Measurements from ENCODE around the gene AZU1. TPM values are rescaled to one million over a fixed set of nuclear protein-coding genes. Genes with fewer than 3 reads are reported as not detected.
A peak's percentile ranks its signal among the peaks of the same experiment; 100 is the strongest.

AZU1 gene
- total RNA-seq, 2 donors from 2014 or later, result 6.9 TPM; not detected in 1

DNA sequence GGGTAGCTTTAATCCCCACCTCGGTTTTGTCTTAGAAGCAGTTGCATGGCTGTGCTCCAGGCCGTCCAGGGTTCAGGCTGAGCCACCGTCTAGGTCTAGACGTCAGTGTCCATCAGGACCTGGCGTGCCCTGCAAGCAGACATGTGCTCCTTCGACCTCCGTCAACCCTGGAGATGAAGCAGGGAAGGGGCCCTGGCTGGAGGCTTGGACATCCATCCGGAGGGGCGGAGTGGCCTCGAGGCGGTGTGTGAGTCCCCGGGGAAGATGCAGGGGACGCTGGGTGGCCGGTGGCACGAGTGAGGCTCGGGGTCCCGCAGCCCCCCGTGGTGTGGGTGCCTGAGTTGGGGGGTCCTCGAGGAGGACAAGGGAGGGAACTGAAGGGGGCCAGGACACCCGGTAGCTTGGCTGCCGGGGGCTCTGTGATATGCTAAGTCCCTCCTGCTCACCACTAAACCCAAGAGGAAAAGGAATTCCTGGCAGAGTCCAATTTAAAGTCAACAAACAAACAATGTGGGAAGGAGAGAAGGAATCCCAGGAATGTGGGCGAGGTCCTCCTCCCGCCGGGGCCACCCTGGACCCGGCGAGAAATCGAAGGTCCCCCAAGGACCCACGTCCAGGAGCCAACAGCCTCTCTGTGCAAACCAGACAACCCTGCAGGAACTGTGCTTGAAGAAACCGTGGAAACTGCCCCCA is 45.3 kb upstream of the AZU1 start:
- H3K4me3 ChIP-seq, result peak overlapping the region; percentile 5 to 17
- 23% methylated on average over 29 of the region's 29 CpGs for WGBS
- intact Hi-C loops (cut with DNase I), result no loop called here
- no peaks in the 10 kb centered on the region for H3K27me3 ChIP-seq (replicated peaks; ENCODE audit: insufficient read depth)
- no peak for TF ChIP-seq POLR2A (IDR thresholded peaks at IDR 0.05)
- no peak for TF ChIP-seq POLR2AphosphoS5 (IDR thresholded peaks at IDR 0.05)
- TF ChIP-seq, protein P1, sequence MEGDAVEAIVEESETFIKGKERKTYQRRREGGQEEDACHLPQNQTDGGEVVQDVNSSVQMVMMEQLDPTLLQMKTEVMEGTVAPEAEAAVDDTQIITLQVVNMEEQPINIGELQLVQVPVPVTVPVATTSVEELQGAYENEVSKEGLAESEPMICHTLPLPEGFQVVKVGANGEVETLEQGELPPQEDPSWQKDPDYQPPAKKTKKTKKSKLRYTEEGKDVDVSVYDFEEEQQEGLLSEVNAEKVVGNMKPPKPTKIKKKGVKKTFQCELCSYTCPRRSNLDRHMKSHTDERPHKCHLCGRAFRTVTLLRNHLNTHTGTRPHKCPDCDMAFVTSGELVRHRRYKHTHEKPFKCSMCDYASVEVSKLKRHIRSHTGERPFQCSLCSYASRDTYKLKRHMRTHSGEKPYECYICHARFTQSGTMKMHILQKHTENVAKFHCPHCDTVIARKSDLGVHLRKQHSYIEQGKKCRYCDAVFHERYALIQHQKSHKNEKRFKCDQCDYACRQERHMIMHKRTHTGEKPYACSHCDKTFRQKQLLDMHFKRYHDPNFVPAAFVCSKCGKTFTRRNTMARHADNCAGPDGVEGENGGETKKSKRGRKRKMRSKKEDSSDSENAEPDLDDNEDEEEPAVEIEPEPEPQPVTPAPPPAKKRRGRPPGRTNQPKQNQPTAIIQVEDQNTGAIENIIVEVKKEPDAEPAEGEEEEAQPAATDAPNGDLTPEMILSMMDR (IDR thresholded peaks at IDR 0.05), result no peak
- peaks cover 5% of the 10 kb centered on the region for H3K4me1 ChIP-seq (replicated peaks)
- no peak for DNase-seq (ENCODE audit: low spot score)
- H3K36me3 ChIP-seq, result no peaks in the 10 kb centered on the region
- H3K27ac ChIP-seq, result peak overlapping the region in 1 of 2 donors; percentile 38
- no peaks in the 10 kb centered on the region for H3K9me3 ChIP-seq

DNA sequence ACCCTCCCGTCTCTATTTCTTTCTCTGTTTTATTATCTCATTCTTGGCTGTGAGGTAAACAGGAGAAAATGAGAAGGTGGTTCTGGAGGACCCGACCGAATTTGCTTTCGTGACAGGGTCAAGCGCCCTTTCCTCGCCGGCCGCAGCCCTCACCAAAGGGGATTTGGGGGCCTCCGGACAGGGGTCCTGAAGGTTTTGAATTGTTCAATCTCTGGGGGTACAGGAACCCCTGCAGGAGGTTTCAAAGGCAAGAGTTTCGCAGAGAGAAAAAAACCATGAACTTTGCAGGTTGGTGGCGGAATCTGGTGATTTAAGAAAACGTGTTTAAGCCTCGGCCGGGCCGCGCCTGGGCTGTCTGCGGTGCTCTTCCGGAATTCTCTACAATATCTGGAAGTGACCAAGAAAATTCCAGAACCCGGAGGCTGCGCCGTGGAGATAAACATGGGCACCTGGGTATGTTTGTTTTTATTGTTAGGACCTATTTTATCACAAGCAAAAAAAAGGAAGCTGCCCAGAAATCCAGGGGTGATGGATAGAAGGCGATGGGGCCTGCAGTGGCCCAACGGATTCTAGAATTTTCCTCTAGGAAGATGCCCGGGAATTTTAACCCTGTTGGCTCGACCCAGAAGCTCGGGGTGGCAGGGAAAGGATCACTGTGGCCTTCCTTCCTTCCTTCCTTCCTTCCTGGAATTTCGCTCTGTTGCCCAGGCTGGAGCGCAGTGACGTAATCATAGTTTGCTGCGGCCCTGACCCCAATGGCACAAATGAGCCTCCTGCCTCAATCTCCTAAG is 44.6 kb upstream of the AZU1 start:
- peak overlapping the region; percentile 5 to 17 for H3K4me3 ChIP-seq
- no peaks in the 10 kb centered on the region for H3K27me3 ChIP-seq (replicated peaks; ENCODE audit: insufficient read depth)
- no peaks in the 10 kb centered on the region for H3K36me3 ChIP-seq
- peaks cover 5% of the 10 kb centered on the region for H3K4me1 ChIP-seq (replicated peaks)
- DNase-seq (ENCODE audit: low spot score), result no peak
- 72% methylated on average over 30 of the region's 30 CpGs for WGBS
- H3K9me3 ChIP-seq, result no peaks in the 10 kb centered on the region
- H3K27ac ChIP-seq, result peak overlapping the region in 1 of 2 donors; percentile 38
- TF ChIP-seq POLR2AphosphoS5 (IDR thresholded peaks at IDR 0.05), result no peak
- no peak for TF ChIP-seq POLR2A (IDR thresholded peaks at IDR 0.05)
- TF ChIP-seq, protein P1 (IDR thresholded peaks at IDR 0.05), result no peak
- intact Hi-C loops (cut with DNase I), result no loop called here

DNA sequence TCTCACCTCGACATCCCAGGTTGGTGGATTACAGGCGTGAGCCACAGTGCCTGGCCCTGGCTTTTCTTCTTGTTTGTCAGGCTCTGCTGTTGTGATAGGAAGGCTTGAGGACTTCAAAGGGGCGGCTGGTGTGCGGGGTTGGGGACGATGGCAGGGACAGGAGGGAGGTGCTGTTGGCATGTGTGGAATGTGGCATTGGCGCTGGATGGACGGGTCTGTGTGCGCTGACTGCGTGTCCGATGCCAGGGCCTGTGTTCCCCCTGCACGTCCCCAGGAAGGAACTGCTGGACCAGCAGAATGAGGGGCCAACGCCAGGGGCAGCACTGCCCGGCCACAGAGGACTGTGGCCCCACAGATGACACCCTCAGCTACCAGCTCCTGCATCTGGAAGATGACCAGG is 43.1 kb upstream of the AZU1 start:
- WGBS, result 63% methylated on average over 13 of the region's 13 CpGs
- H3K4me3 ChIP-seq, result no peak overlapping the region
- H3K27ac ChIP-seq, result no peak overlapping the region
- intact Hi-C loops (cut with DNase I), result no loop called here
- DNase-seq (ENCODE audit: low spot score), result no peak
- no peaks in the 10 kb centered on the region for H3K9me3 ChIP-seq
- H3K27me3 ChIP-seq (replicated peaks; ENCODE audit: insufficient read depth), result no peaks in the 10 kb centered on the region
- TF ChIP-seq, protein P1 (IDR thresholded peaks at IDR 0.05), result no peak
- no peak for TF ChIP-seq POLR2A (IDR thresholded peaks at IDR 0.05)
- no peak for TF ChIP-seq POLR2AphosphoS5 (IDR thresholded peaks at IDR 0.05)
- H3K36me3 ChIP-seq, result no peaks in the 10 kb centered on the region
- H3K4me1 ChIP-seq (replicated peaks), result peaks cover 5% of the 10 kb centered on the region

DNA sequence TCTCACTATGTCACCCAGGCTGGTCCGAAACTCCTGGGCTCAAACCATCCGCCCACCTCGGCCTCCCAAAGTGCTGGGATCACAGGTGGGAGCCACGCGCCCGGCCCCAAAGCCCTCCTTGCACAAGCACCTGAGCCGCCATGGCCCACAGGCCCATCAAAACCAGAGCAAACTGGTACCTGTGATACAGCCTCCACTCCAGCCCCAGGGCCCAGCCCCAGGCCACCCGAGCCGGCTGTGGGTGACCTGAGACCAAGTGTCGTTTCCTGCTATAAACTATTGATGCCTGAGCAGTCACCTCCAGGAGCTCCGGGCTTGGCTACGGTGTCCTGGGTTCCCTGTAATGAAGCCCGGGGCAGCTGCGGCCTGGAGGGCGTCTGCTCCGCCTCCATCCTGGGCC is 40.1 kb upstream of the AZU1 start:
- no peak for DNase-seq (ENCODE audit: low spot score)
- 89% methylated on average over 16 of the region's 16 CpGs for WGBS
- H3K27ac ChIP-seq, result no peak overlapping the region
- TF ChIP-seq, protein P1 (IDR thresholded peaks at IDR 0.05), result no peak
- TF ChIP-seq POLR2A (IDR thresholded peaks at IDR 0.05), result no peak
- no peak for TF ChIP-seq POLR2AphosphoS5 (IDR thresholded peaks at IDR 0.05)
- peaks cover under 1% of the 10 kb centered on the region for H3K4me1 ChIP-seq (replicated peaks)
- intact Hi-C loops (cut with DNase I), result no loop called here
- H3K36me3 ChIP-seq, result no peaks in the 10 kb centered on the region
- H3K27me3 ChIP-seq (replicated peaks; ENCODE audit: insufficient read depth), result no peaks in the 10 kb centered on the region
- H3K9me3 ChIP-seq, result no peaks in the 10 kb centered on the region
- H3K4me3 ChIP-seq, result no peak overlapping the region

DNA sequence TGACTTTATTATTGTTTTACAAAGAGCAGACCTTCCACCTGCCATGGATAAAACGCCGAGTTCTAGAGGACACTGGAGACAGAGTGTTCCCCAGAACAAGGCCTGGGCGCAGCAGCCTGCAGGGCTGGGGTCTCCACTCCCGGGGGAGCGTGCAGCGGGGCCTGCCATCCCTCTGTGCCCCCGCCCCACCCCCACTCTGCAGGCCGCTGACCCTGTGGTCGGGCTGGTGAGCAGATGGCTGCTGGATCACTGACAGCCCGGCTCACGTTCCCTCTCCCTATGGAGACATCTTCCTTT is 39.0 kb upstream of the AZU1 start:
- no peaks in the 10 kb centered on the region for H3K9me3 ChIP-seq
- no peak overlapping the region for H3K4me3 ChIP-seq
- DNase-seq (ENCODE audit: low spot score), result no peak
- no peaks in the 10 kb centered on the region for H3K36me3 ChIP-seq
- 56% methylated on average over 5 of the region's 11 CpGs for WGBS
- H3K27me3 ChIP-seq (replicated peaks; ENCODE audit: insufficient read depth), result no peaks in the 10 kb centered on the region
- TF ChIP-seq POLR2A (IDR thresholded peaks at IDR 0.05) (no peak), POLR2AphosphoS5 (IDR thresholded peaks at IDR 0.05) (no peak)
- TF ChIP-seq, protein P1 (IDR thresholded peaks at IDR 0.05), result no peak
- H3K27ac ChIP-seq, result no peak overlapping the region
- intact Hi-C loops (cut with DNase I), result no loop called here
- H3K4me1 ChIP-seq (replicated peaks), result no peaks in the 10 kb centered on the region

Data from prostate gland (tissue), 2 donors.